LNCAP (cell line): ENCODE results near the gene RAB34.

Experiments
- TF ChIP-seq, protein P1 (sequence below): fragments of 450-650 bp; IDR thresholded peaks from 2 replicates; pipeline ENCODE4 v1.5.1; 2017; ENCODE audit warnings: mild to moderate bottlenecking

The RAB34 gene

DNA sequence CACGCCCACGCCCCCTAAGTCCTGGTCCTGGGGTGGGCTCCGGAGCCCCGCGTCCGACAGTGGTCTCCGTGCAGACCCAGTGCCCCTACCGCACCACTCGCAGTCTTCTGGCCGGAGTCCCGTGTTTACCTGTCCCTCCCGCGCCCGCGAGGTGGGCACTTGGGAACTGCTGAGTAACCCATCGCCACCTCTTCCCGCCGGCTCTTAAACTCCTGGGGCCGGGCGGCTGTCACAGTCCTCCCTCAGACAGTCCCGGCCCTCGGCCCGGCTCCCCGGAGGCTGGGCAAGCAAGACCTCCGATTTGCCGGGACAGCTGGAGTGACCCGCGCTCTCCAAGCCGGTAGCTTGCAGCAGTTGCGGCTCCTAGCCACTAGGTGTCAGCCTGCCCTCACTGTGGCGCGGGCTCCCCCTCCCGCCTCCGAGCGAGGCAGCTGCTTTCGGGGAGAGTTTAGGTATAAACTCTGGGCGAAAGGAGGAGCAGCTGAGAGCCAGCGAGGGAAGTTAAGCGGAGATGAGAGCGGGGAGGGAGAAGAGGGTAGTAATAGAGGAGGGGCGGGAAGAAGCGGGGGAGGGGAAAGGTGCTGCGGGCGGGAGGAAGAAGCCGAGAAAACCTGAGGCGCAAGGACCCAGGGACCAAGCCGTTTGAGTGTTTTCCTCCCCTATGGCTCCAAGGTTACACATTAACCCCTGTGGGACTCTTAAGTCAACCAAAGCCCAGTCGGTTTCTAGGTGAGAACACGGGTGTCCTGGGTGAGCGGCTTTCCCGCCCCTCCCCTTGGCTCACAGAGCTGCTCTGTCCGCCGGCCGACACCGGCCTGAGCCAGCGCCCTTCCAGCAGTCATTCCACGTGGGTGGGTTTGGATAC is 9.2 kb upstream of the RAB34 start:
- TF ChIP-seq, protein P1, sequence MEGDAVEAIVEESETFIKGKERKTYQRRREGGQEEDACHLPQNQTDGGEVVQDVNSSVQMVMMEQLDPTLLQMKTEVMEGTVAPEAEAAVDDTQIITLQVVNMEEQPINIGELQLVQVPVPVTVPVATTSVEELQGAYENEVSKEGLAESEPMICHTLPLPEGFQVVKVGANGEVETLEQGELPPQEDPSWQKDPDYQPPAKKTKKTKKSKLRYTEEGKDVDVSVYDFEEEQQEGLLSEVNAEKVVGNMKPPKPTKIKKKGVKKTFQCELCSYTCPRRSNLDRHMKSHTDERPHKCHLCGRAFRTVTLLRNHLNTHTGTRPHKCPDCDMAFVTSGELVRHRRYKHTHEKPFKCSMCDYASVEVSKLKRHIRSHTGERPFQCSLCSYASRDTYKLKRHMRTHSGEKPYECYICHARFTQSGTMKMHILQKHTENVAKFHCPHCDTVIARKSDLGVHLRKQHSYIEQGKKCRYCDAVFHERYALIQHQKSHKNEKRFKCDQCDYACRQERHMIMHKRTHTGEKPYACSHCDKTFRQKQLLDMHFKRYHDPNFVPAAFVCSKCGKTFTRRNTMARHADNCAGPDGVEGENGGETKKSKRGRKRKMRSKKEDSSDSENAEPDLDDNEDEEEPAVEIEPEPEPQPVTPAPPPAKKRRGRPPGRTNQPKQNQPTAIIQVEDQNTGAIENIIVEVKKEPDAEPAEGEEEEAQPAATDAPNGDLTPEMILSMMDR = peak; percentile 99

DNA sequence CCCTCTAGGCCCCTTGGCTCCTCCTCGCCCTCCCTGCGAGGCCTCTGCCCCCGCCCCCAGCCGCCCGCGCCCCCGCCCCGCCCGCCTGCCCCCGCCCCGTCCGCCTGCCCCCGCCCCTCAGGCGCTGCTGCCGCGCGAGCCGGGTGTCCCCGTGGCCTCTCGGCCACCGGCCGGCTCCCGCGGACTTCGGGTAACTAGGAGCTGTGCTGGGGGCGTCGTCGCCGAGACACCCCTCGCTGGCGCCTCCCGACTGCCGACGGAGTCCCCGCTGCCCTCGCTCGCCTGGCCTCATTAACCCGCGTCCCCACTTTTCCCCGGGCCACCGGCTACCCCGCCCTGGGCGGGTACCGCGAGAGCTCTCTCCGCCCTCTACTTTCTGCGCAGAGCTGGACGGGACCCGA is 8.6 kb upstream of the RAB34 start, which contains the start of gene TLCD1:
TLCD1 (minus strand) TSS at position 8 of the 401 bp plus-strand sequence. CDS start 136 bp downstream, outside the sequence.
- TF ChIP-seq, protein P1 = no peak

DNA sequence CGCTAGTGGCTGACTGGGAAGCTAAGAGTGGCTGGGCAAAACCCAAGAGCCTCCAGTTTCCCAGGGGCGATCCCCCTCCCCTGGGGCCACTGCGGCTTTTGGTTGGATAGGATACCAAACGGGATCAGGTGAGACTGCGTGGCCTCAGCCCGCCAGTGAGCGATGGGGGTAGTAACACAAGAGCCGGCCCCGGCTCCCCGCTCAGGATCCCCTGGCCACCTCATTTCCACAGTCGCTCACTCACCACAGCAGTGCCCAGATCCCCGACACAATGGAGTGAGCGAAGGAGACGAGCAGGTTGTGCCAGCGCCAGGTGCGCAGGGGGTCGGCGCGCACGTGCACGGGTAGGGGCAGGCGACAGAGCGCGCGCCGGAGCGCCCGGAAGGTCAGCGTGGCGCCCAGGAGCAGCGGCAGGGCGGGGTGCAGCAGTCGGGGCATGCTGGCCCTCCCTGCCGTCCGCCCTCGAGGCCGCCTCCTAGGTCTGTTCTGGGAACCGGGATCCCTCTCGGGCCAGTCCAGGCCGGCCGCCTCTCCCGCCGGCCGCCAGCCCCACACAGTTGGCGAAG is 8.1 kb upstream of the RAB34 start:
- TF ChIP-seq, protein P1 = no peak

DNA sequence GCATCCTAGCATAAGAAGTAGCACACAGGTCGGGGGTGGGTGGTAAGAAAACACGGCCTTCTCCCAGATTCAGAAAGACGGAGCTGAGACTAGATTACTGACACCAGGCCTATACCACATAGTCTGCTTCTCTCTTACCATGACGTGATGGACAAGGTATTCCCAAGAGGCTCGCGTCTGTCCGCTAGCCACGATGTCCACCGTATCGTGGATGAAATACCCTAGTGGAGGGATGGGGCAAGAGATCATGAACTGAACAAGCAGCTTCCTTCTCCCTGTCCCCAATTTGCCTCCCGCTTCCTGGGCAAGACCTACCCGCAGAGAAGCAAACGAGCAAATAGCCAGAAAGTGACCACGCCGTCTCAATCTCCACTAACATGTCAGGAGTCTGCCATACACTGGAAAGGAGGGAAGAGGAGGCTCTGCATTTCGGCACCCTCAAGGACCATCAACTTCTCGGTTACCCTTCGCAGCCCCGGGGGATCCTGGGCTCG is 7.5 kb upstream of the RAB34 start:
- TF ChIP-seq, protein P1 = no peak; the same call in 1 of the 2 replicates

DNA sequence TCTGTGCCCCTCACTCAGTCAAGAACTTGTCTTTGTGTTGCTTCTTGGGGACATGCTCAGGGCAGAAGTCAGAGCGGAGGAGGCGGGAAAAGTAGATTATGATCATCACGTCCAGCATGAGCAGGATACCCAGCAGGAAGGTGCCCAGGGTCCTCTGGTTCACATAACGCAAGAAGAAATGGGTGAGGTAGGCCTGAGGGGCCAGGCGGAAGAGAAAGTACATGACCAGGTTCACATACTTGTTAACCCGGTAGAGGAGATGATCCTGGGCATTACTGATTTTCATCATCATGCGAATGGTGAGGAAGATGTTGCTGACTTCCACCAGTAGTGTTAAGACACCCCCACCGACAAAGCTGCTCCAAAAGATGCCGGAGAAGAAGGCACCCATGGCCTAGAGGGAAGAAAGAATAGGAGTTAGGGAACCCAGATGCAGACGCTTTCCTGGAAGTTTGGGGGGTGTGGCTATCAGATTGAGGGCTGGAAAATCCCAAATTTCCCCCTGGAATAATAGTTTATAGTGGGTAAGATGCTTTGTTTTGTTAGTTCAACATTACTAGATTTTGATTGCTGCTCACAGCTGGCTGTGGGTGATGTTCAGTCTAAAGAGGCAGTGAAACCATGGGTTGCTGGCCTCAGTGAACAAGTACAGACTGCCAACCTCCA is 7.0 kb upstream of the RAB34 start:
- TF ChIP-seq, protein P1 = no peak

DNA sequence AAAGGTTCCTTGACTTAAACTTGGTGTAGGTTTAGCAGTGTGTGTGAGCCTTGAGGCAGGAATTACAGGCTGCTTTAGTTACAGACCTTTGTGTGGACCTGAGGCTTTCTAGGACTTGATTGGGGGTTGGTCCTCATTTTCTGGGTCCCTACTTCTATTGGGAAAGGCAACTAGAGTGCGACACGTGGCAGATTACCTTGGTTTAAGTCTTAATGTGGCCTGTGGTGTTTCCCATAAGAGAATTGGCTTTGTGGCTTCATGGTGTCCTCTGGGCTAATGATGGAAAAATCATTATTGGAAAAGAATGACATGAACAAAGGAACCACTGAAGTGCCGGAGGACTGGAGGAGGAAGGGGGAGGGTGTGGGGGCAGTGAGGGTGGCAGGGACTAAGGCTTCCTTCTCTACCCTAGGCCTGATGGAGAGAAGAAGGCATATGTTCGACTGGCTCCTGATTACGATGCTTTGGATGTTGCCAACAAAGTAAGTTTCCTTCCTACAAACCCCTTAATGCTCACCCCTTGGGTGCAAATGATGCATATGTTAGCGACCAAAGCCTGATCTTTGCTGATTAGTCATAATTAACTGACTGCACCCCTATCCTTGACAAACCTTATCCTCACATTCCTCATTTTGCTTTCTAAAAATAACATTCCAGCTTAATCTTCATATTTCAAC is 5.6 kb upstream of the RAB34 start:
- TF ChIP-seq, protein P1 = no peak
